Esophagus squamous epithelium (tissue), 4 donors: Measurements from ENCODE around the gene HOXA4.

ENCODE experiments used
- POLR2A ChIP-seq, 4 donors: fragments of 450-650 bp; IDR thresholded peaks; one replicate each; pipeline ENCODE4 v1.6.1; 2017; ENCODE audit warnings: antibody characterized with exemption in 4 of 4, mild to moderate bottlenecking in 4 of 4, moderate library complexity in 3 of 4
- TF ChIP-seq, protein P1 (sequence below), 6 experiments: fragments of 450-650 bp in 4 of 6; fragments of 200-600 bp in 2 of 6; sonication (generic) in 2 of 6; IDR thresholded peaks; one replicate each; pipeline ENCODE4 v1.5.1; 2016 to 2019; ENCODE audit warnings: antibody characterized with exemption in 6 of 6, mild to moderate bottlenecking in 4 of 6, moderate library complexity in 4 of 6

DNA sequence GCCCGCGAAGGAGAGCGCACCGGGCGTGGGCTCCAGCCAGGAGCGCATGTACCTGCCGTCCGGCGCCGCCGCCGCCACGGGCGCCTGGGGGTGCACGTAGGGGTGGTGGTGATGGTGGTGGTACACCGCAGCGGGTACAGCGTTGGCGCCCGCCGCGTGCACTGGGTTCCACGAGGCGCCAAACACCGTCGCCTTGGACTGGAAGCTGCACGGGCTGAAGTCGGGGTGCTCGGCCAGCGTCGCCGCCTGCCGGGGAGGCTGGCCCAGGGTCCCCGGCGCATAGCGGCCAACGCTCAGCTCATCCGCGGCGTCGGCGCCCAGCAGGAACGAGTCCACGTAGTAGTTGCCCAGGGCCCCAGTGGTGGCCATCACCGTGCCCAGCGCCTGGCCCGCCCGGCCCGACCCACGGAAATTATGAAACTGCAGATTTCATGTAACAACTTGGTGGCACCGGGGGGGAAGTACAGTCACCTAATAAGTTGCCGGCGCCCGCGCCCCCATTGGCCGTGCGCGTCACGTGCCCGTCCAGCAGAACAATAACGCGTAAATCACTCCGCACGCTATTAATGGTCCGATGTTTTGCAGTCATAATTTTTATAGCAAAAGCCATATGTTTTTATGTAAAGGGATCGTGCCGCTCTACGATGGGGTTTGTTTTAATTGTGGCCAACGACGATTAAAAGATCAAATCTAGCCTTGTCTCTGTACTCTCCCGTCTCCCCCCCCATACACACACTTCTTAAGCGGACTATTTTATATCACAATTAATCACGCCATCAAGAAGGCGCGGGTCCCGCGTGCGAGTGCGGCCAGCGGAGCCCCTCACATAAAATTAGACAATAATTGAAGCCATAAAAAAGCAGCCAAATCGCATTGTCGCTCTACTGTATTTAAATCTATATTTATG is 34.8 kb upstream of the HOXA4 start, which contains the start of gene HOXA9:
- TF ChIP-seq, protein P1, sequence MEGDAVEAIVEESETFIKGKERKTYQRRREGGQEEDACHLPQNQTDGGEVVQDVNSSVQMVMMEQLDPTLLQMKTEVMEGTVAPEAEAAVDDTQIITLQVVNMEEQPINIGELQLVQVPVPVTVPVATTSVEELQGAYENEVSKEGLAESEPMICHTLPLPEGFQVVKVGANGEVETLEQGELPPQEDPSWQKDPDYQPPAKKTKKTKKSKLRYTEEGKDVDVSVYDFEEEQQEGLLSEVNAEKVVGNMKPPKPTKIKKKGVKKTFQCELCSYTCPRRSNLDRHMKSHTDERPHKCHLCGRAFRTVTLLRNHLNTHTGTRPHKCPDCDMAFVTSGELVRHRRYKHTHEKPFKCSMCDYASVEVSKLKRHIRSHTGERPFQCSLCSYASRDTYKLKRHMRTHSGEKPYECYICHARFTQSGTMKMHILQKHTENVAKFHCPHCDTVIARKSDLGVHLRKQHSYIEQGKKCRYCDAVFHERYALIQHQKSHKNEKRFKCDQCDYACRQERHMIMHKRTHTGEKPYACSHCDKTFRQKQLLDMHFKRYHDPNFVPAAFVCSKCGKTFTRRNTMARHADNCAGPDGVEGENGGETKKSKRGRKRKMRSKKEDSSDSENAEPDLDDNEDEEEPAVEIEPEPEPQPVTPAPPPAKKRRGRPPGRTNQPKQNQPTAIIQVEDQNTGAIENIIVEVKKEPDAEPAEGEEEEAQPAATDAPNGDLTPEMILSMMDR (IDR thresholded peaks at IDR 0.05) = no peak
- peak in 1 of 4 donors; percentile 4 for TF ChIP-seq POLR2A (IDR thresholded peaks at IDR 0.05)
